Measurements from ENCODE around the gene UST. TPM values are rescaled to one million over a fixed set of nuclear protein-coding genes. Genes with fewer than 3 reads are reported as not detected.

The UST gene
- total RNA-seq, 1 experiment from 2014 or later: 6.1 TPM

DNA sequence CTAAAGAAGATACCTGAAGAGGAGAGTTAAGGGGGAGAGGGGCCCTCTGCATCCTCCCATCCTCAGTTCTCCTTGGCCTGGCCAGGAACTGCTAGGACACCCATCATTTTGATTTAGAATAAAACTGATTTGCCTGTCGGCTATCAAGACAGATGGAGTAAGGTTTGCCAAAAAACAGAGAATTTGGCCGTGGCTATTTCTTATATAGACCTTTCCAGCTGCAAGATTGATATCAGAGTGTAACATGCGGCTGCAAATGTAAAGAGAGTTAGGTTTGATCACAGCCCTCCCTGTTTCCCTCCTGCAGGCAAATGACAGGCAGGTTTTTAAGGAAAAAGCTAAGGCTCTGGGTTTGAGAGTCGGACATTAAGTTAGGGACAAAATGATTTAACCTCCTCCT lies 344.1 kb downstream of the UST start:
- ChIA-PET RAD21 (ENCODE audit: low non-redundant PET in 1 of 2, low total read pairs in 2 of 2, uncharacterized antibody in 2 of 2, unreplicated experiment in 2 of 2) (no interaction called here), POLR2A (no interaction called here), CTCF (interaction anchor here (1.8 kb wide), 1 partner anchor 341 kb away, joined by 5 read pairs; no protein-coding TSS in a partner anchor)
- no peak overlapping the region for H3K9ac ChIP-seq (ENCODE audit: low read length)
- no peak overlapping the region for H2AFZ ChIP-seq (ENCODE audit: low read depth, low read length, poor library complexity, severe bottlenecking)
- H3K4me2 ChIP-seq (ENCODE audit: low read length): no peak overlapping the region
- H3K4me3 ChIP-seq (replicated peaks in 1 of 2; ENCODE audit: low read depth in 1 of 2, low read length in 2 of 2): no peak overlapping the region
- no peaks in the 10 kb centered on the region for H3K36me3 ChIP-seq (ENCODE audit: control insufficient read depth in 1 of 2, insufficient read depth in 2 of 2, low read length in 2 of 2)
- DNase-seq (ENCODE audit: low read depth, low spot score) (no peak), ATAC-seq (no peak)
- no peaks in the 10 kb centered on the region for H3K27me3 ChIP-seq (ENCODE audit: insufficient read depth, low read length)
- no peak overlapping the region for H3K27ac ChIP-seq (ENCODE audit: low read depth, low read length)
- BruUV-seq (replicated peaks): no TSS peak
- TF ChIP-seq TCF7L2 (IDR thresholded peaks at IDR 0.05; ENCODE audit: borderline replicate concordance, extremely low read depth, insufficient read depth, insufficient read length) (no peak), ZNF274 (IDR thresholded peaks at IDR 0.05; ENCODE audit: low read depth, low read length) (no peak)
- H3K4me1 ChIP-seq (ENCODE audit: control insufficient read depth in 1 of 2, insufficient read depth in 2 of 2, low read length in 2 of 2): no peaks in the 10 kb centered on the region
- H3K79me2 ChIP-seq (ENCODE audit: insufficient read depth, low read length): no peaks in the 10 kb centered on the region
- H3K9me3 ChIP-seq (ENCODE audit: control insufficient read depth in 1 of 2, insufficient read depth in 1 of 2, low read depth in 1 of 2, low read length in 2 of 2): no peaks in the 10 kb centered on the region
- H3K9me2 ChIP-seq (ENCODE audit: insufficient read depth): no peaks in the 10 kb centered on the region
- intact Hi-C loops (cut with micrococcal nuclease): no loop called here
- no peaks in the 10 kb centered on the region for H4K20me1 ChIP-seq (ENCODE audit: insufficient read depth)

DNA sequence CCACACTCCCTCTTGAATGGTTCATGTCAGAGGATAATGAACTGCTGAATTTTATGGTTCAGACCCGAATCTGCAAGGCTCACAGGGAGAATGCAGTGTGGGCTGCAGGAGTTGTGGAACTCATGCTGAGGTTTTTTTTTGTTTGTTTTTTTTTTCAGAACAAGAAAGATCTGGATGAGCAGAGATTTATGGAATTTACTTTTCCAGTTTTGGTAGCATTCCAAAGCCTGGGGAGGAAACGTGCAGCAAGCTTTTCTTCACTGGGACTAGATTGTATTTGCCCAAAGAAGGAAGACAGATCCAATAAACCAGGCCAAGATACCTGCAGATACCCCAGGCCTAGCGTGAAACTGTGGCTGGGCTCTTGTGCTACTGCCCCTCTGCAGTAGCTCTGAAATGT lies 346.8 kb downstream of the UST start:
- intact Hi-C loops (cut with micrococcal nuclease): no loop called here
- Histone ChIP-seq H3K4me2 (ENCODE audit: low read length) (no peak overlapping the region), H3K9me3 (ENCODE audit: control insufficient read depth in 1 of 2, insufficient read depth in 1 of 2, low read depth in 1 of 2, low read length in 2 of 2) (peaks cover 0 to 4% of the 10 kb centered on the region in 2 experiments; a peak in 2 of 4 replicates), H3K79me2 (ENCODE audit: insufficient read depth, low read length) (no peaks in the 10 kb centered on the region), H4K20me1 (ENCODE audit: insufficient read depth) (no peaks in the 10 kb centered on the region), H3K27ac (ENCODE audit: low read depth, low read length) (no peak overlapping the region), H3K9ac (ENCODE audit: low read length) (no peak overlapping the region), H3K9me2 (ENCODE audit: insufficient read depth) (no peaks in the 10 kb centered on the region), H3K4me3 (replicated peaks in 1 of 2; ENCODE audit: low read depth in 1 of 2, low read length in 2 of 2) (no peak overlapping the region), H3K4me1 (ENCODE audit: control insufficient read depth in 1 of 2, insufficient read depth in 2 of 2, low read length in 2 of 2) (no peaks in the 10 kb centered on the region), H2AFZ (ENCODE audit: low read depth, low read length, poor library complexity, severe bottlenecking) (no peak overlapping the region), H3K36me3 (ENCODE audit: control insufficient read depth in 1 of 2, insufficient read depth in 2 of 2, low read length in 2 of 2) (no peaks in the 10 kb centered on the region), H3K27me3 (ENCODE audit: insufficient read depth, low read length) (no peaks in the 10 kb centered on the region)
- BruUV-seq (replicated peaks): no TSS peak
- DNase-seq (ENCODE audit: low read depth, low spot score) (no peak), ATAC-seq (no peak)
- RAD21 ChIA-PET (ENCODE audit: low non-redundant PET in 1 of 2, low total read pairs in 2 of 2, uncharacterized antibody in 2 of 2, unreplicated experiment in 2 of 2): no interaction called here
- POLR2A ChIA-PET: no interaction called here
- CTCF ChIA-PET: no interaction called here
- TF ChIP-seq ELF1 (IDR thresholded peaks at IDR 0.05; ENCODE audit: borderline replicate concordance, low read depth) (no peak), POLR2AphosphoS5 (IDR thresholded peaks at IDR 0.05; ENCODE audit: low read depth, low read length) (no peak), POLR2A (IDR thresholded peaks at IDR 0.05; ENCODE audit: borderline replicate concordance, extremely low read depth, insufficient read depth, insufficient read length) (no peak), EZH2 (IDR thresholded peaks at IDR 0.05) (no peak), RAD21 (IDR thresholded peaks at IDR 0.05; ENCODE audit: low read depth) (no peak), ZNF274 (IDR thresholded peaks at IDR 0.05; ENCODE audit: low read depth, low read length) (no peak), SRF (IDR thresholded peaks at IDR 0.05; ENCODE audit: low read depth) (no peak), JUND (IDR thresholded peaks at IDR 0.05) (no peak)
- TF ChIP-seq, protein P1, sequence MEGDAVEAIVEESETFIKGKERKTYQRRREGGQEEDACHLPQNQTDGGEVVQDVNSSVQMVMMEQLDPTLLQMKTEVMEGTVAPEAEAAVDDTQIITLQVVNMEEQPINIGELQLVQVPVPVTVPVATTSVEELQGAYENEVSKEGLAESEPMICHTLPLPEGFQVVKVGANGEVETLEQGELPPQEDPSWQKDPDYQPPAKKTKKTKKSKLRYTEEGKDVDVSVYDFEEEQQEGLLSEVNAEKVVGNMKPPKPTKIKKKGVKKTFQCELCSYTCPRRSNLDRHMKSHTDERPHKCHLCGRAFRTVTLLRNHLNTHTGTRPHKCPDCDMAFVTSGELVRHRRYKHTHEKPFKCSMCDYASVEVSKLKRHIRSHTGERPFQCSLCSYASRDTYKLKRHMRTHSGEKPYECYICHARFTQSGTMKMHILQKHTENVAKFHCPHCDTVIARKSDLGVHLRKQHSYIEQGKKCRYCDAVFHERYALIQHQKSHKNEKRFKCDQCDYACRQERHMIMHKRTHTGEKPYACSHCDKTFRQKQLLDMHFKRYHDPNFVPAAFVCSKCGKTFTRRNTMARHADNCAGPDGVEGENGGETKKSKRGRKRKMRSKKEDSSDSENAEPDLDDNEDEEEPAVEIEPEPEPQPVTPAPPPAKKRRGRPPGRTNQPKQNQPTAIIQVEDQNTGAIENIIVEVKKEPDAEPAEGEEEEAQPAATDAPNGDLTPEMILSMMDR (IDR thresholded peaks at IDR 0.05 in 2 of 3, conservative IDR thresholded peaks at IDR 0.05 in 1 of 3; ENCODE audit: borderline replicate concordance in 1 of 3, insufficient read depth in 1 of 3, low read depth in 2 of 3, low read length in 2 of 3): no peak
- TF ChIP-seq, protein P2, sequence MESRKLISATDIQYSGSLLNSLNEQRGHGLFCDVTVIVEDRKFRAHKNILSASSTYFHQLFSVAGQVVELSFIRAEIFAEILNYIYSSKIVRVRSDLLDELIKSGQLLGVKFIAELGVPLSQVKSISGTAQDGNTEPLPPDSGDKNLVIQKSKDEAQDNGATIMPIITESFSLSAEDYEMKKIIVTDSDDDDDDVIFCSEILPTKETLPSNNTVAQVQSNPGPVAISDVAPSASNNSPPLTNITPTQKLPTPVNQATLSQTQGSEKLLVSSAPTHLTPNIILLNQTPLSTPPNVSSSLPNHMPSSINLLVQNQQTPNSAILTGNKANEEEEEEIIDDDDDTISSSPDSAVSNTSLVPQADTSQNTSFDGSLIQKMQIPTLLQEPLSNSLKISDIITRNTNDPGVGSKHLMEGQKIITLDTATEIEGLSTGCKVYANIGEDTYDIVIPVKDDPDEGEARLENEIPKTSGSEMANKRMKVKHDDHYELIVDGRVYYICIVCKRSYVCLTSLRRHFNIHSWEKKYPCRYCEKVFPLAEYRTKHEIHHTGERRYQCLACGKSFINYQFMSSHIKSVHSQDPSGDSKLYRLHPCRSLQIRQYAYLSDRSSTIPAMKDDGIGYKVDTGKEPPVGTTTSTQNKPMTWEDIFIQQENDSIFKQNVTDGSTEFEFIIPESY (IDR thresholded peaks at IDR 0.05; ENCODE audit: extremely low read depth, insufficient replicate concordance, low read length): no peak
- TF ChIP-seq, protein P3, sequence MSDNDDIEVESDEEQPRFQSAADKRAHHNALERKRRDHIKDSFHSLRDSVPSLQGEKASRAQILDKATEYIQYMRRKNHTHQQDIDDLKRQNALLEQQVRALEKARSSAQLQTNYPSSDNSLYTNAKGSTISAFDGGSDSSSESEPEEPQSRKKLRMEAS (IDR thresholded peaks at IDR 0.05): no peak
- TF ChIP-seq, protein P4, sequence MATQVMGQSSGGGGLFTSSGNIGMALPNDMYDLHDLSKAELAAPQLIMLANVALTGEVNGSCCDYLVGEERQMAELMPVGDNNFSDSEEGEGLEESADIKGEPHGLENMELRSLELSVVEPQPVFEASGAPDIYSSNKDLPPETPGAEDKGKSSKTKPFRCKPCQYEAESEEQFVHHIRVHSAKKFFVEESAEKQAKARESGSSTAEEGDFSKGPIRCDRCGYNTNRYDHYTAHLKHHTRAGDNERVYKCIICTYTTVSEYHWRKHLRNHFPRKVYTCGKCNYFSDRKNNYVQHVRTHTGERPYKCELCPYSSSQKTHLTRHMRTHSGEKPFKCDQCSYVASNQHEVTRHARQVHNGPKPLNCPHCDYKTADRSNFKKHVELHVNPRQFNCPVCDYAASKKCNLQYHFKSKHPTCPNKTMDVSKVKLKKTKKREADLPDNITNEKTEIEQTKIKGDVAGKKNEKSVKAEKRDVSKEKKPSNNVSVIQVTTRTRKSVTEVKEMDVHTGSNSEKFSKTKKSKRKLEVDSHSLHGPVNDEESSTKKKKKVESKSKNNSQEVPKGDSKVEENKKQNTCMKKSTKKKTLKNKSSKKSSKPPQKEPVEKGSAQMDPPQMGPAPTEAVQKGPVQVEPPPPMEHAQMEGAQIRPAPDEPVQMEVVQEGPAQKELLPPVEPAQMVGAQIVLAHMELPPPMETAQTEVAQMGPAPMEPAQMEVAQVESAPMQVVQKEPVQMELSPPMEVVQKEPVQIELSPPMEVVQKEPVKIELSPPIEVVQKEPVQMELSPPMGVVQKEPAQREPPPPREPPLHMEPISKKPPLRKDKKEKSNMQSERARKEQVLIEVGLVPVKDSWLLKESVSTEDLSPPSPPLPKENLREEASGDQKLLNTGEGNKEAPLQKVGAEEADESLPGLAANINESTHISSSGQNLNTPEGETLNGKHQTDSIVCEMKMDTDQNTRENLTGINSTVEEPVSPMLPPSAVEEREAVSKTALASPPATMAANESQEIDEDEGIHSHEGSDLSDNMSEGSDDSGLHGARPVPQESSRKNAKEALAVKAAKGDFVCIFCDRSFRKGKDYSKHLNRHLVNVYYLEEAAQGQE (IDR thresholded peaks at IDR 0.05; ENCODE audit: low read depth): no peak
